ENCODE results near the gene DAZAP1. TPM values are rescaled to one million over a fixed set of nuclear protein-coding genes. Genes with fewer than 3 reads are reported as not detected.

The DAZAP1 gene
- total RNA-seq, 2 experiments from 2014 or later = 128 to 133 TPM

GRCh38 chr19:1481224-1481892, 74.0 kb downstream of the DAZAP1 start:
- Mint-ChIP-seq H3K4me3 (no peak overlapping the region), H3K9me3 (no peaks in the 10 kb centered on the region), H3K36me3 (ENCODE audit: low read depth) (peaks cover 6% of the 10 kb centered on the region), H3K27me3 (no peaks in the 10 kb centered on the region), H3K4me1 (ENCODE audit: low read depth) (peaks cover 18% of the 10 kb centered on the region), H3K27ac (no peak overlapping the region)
- peaks cover 6% of the 10 kb centered on the region for H3K36me3 ChIP-seq (ENCODE audit: insufficient read depth, low read length)
- ATAC-seq (ENCODE audit: poor library complexity) (no peak), DNase-seq (no peak)
- intact Hi-C loops (cut with DNase I, micrococcal nuclease) = no loop called here
- ChIA-PET CTCF (no interaction called here), POLR2A (no interaction called here)
- no peak overlapping the region for H3K4me3 ChIP-seq (ENCODE audit: low read length)
- no peaks in the 10 kb centered on the region for H3K9me3 ChIP-seq (ENCODE audit: control insufficient read depth in 1 of 2, insufficient read depth in 1 of 2, low read length in 2 of 2)
- no peaks in the 10 kb centered on the region for H3K27me3 ChIP-seq (ENCODE audit: control insufficient read depth in 1 of 2, insufficient read depth in 2 of 2, low read length in 2 of 2)
- no peak overlapping the region for H3K27ac ChIP-seq (ENCODE audit: low read depth in 1 of 2, low read length in 2 of 2)
- TF ChIP-seq, protein P1, sequence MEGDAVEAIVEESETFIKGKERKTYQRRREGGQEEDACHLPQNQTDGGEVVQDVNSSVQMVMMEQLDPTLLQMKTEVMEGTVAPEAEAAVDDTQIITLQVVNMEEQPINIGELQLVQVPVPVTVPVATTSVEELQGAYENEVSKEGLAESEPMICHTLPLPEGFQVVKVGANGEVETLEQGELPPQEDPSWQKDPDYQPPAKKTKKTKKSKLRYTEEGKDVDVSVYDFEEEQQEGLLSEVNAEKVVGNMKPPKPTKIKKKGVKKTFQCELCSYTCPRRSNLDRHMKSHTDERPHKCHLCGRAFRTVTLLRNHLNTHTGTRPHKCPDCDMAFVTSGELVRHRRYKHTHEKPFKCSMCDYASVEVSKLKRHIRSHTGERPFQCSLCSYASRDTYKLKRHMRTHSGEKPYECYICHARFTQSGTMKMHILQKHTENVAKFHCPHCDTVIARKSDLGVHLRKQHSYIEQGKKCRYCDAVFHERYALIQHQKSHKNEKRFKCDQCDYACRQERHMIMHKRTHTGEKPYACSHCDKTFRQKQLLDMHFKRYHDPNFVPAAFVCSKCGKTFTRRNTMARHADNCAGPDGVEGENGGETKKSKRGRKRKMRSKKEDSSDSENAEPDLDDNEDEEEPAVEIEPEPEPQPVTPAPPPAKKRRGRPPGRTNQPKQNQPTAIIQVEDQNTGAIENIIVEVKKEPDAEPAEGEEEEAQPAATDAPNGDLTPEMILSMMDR (IDR thresholded peaks at IDR 0.05) = no peak
- peaks cover 23% of the 10 kb centered on the region for H3K4me1 ChIP-seq (ENCODE audit: insufficient read depth, low read length)

DNA sequence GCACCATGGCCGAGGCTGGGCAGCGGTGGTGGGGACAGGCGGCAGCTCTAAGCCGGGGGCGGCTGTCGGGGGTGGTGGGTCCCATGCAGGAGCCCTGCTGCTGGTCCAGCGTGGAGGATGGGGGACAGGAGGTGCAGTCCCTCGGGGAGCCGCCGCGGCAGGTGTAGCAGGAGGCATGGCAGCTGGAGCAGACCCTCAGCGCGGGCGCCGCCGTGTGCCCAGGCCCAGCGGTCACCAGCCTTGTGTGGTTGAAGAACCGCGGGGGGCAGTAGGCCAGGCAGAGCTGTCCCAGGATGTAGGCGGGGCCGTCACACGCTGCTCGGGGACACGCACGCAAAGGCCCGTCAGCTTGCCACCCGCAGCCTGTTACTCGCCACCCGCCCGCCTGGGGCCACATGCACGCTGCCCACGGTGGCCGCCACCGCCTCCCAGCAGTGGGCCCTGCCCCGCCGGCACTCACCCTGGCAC, 74.5 kb downstream of the DAZAP1 start:
- no peak overlapping the region for H3K4me3 Mint-ChIP-seq
- ChIA-PET POLR2A (no interaction called here), CTCF (no interaction called here)
- Histone ChIP-seq H3K9me3 (ENCODE audit: control insufficient read depth in 1 of 2, insufficient read depth in 1 of 2, low read length in 2 of 2) (no peaks in the 10 kb centered on the region), H3K36me3 (ENCODE audit: insufficient read depth, low read length) (peaks cover 6% of the 10 kb centered on the region), H3K27me3 (ENCODE audit: control insufficient read depth in 1 of 2, insufficient read depth in 2 of 2, low read length in 2 of 2) (no peaks in the 10 kb centered on the region), H3K27ac (ENCODE audit: low read depth in 1 of 2, low read length in 2 of 2) (no peak overlapping the region), H3K4me3 (ENCODE audit: low read length) (no peak overlapping the region), H3K4me1 (ENCODE audit: insufficient read depth, low read length) (peaks cover 23% of the 10 kb centered on the region)
- no peak overlapping the region for H3K27ac Mint-ChIP-seq
- intact Hi-C loops (cut with DNase I, micrococcal nuclease) = no loop called here
- H3K36me3 Mint-ChIP-seq (ENCODE audit: low read depth) = peaks cover 6% of the 10 kb centered on the region
- H3K27me3 Mint-ChIP-seq = no peaks in the 10 kb centered on the region
- DNase-seq (no peak), ATAC-seq (ENCODE audit: poor library complexity) (no peak)
- H3K4me1 Mint-ChIP-seq (ENCODE audit: low read depth) = peaks cover 18% of the 10 kb centered on the region
- TF ChIP-seq, protein P1 (IDR thresholded peaks at IDR 0.05) = no peak
- H3K9me3 Mint-ChIP-seq = no peaks in the 10 kb centered on the region

- intact Hi-C loops (cut with DNase I, micrococcal nuclease) = no loop called here
- CTCF ChIA-PET = no interaction called here
- DNase-seq (peak in 1 of 14 experiments; percentile 33), ATAC-seq (ENCODE audit: poor library complexity) (no peak)
- Histone ChIP-seq H3K4me1 (ENCODE audit: insufficient read depth, low read length) (peaks cover 20% of the 10 kb centered on the region), H3K9me3 (ENCODE audit: control insufficient read depth in 1 of 2, insufficient read depth in 1 of 2, low read length in 2 of 2) (no peaks in the 10 kb centered on the region), H3K4me3 (ENCODE audit: low read length) (no peak overlapping the region), H3K27ac (ENCODE audit: low read depth in 1 of 2, low read length in 2 of 2) (no peak overlapping the region), H3K36me3 (ENCODE audit: insufficient read depth, low read length) (peaks cover under 1% of the 10 kb centered on the region), H3K27me3 (ENCODE audit: control insufficient read depth in 1 of 2, insufficient read depth in 2 of 2, low read length in 2 of 2) (no peaks in the 10 kb centered on the region)
- POLR2A ChIA-PET = no interaction called here
- Mint-ChIP-seq H3K27me3 (no peaks in the 10 kb centered on the region), H3K27ac (no peak overlapping the region), H3K4me1 (ENCODE audit: low read depth) (peaks cover 13% of the 10 kb centered on the region), H3K36me3 (ENCODE audit: low read depth) (peaks cover 6% of the 10 kb centered on the region), H3K4me3 (no peak overlapping the region), H3K9me3 (no peaks in the 10 kb centered on the region)
- TF ChIP-seq, protein P1 (IDR thresholded peaks at IDR 0.05) = no peak
These were observed 75.2 kb downstream of the DAZAP1 start for GRCh38 chr19:1482361-1483130.

All from CD4-positive, alpha-beta T cell (primary cell).